Endothelial cell of umbilical vein (primary cell): ENCODE data around the gene P2RY11.

Source experiments
- EZH2 ChIP-seq: IDR thresholded peaks from 2 replicates; pipeline ENCODE4 v1.6.1; 2012; ENCODE audit warnings: borderline replicate concordance, low read depth, mild to moderate bottlenecking, moderate library complexity, low read length, inconsistent platforms; ENCODE audit not compliant: severe bottlenecking
- JUN ChIP-seq: IDR thresholded peaks from 2 replicates; pipeline ENCODE4 v1.6.1; 2011; ENCODE audit warnings: borderline replicate concordance, low read depth; ENCODE audit not compliant: insufficient read length, insufficient read depth
- MYC ChIP-seq: IDR thresholded peaks from one replicate; pipeline ENCODE4 v1.6.1; 2011; ENCODE audit warnings: mild to moderate bottlenecking, low read depth, low read length
- POLR2A ChIP-seq: IDR thresholded peaks from 2 replicates; pipeline ENCODE4 v1.6.1; 2012; ENCODE audit warnings: low read depth, mild to moderate bottlenecking, control low read depth, low read length
- POLR2AphosphoS5 ChIP-seq: IDR thresholded peaks from 2 replicates; pipeline ENCODE4 v1.6.1; 2012; ENCODE audit warnings: low read depth, mild to moderate bottlenecking, control low read depth, low read length, moderate library complexity; ENCODE audit not compliant: insufficient read depth
- TF ChIP-seq, protein P1 (sequence below), 2 donors: IDR thresholded peaks; 1 replicate in 1 of 2; 2 replicates in 1 of 2; pipeline ENCODE4 v1.5.1; 2011; ENCODE audit warnings: low read length in 2 of 2, mild to moderate bottlenecking in 2 of 2, moderate library complexity in 2 of 2, control low read depth in 1 of 2, inconsistent platforms in 1 of 2, low read depth in 1 of 2; ENCODE audit not compliant: insufficient read depth in 1 of 2; ENCODE audit errors: extremely low read depth in 1 of 2
- TF ChIP-seq, protein P2 (sequence below): IDR thresholded peaks from 2 replicates; pipeline ENCODE4 v1.6.1; 2011; ENCODE audit not compliant: insufficient read depth, insufficient read length

- TF ChIP-seq, protein P1, sequence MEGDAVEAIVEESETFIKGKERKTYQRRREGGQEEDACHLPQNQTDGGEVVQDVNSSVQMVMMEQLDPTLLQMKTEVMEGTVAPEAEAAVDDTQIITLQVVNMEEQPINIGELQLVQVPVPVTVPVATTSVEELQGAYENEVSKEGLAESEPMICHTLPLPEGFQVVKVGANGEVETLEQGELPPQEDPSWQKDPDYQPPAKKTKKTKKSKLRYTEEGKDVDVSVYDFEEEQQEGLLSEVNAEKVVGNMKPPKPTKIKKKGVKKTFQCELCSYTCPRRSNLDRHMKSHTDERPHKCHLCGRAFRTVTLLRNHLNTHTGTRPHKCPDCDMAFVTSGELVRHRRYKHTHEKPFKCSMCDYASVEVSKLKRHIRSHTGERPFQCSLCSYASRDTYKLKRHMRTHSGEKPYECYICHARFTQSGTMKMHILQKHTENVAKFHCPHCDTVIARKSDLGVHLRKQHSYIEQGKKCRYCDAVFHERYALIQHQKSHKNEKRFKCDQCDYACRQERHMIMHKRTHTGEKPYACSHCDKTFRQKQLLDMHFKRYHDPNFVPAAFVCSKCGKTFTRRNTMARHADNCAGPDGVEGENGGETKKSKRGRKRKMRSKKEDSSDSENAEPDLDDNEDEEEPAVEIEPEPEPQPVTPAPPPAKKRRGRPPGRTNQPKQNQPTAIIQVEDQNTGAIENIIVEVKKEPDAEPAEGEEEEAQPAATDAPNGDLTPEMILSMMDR (IDR thresholded peaks at IDR 0.05; ENCODE audit: extremely low read depth in 1 of 2, insufficient read depth in 1 of 2, low read depth in 1 of 2, low read length in 2 of 2) = no peak
- TF ChIP-seq POLR2AphosphoS5 (no peak), MYC (no peak), POLR2A (no peak), EZH2 (no peak), JUN (no peak)
- TF ChIP-seq, protein P2, sequence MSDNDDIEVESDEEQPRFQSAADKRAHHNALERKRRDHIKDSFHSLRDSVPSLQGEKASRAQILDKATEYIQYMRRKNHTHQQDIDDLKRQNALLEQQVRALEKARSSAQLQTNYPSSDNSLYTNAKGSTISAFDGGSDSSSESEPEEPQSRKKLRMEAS = no peak
These were observed 19.4 kb upstream of the P2RY11 start for GRCh38 chr19:10091895-10092641.
